Keratinocyte (primary cell): Measurements from ENCODE around the gene PTRH2. TPM values are rescaled to one million over a fixed set of nuclear protein-coding genes. Genes with fewer than 3 reads are reported as not detected.

Experiments used
- DNase-seq: peaks from one replicate; pipeline ENCODE4 v3.0.0-alpha.2; 2011; ENCODE audit warnings: low read depth, missing footprints, low spot score
- FAIRE-seq: peaks from 2 replicates; lab custom pipeline; 2011; peaks lifted over from hg19 to GRCh38; lab: Jason Lieb, UNC
- H2AFZ ChIP-seq: 2 replicates; pipeline ENCODE4 v1.6.0; 2012; ENCODE audit warnings: low read length, control low read depth, inconsistent platforms; ENCODE audit not compliant: control insufficient read depth
- H3K27ac ChIP-seq: 2 replicates; pipeline ENCODE4 v1.5.1; 2011; ENCODE audit warnings: low read length; ENCODE audit not compliant: control insufficient read depth, insufficient read depth
- H3K27me3 ChIP-seq: 3 replicates; pipeline ENCODE4 v1.6.0; 2011; ENCODE audit warnings: low read length; ENCODE audit not compliant: control insufficient read depth, insufficient read depth; ENCODE audit errors: extremely low read depth
- H3K36me3 ChIP-seq, 2 experiments: 2 replicates in 1 of 2; 3 replicates in 1 of 2; pipeline ENCODE4 v1.5.1; 2011; ENCODE audit warnings: low read length in 2 of 2, mild to moderate bottlenecking in 1 of 2; ENCODE audit not compliant: control insufficient read depth in 2 of 2, insufficient read depth in 2 of 2; ENCODE audit errors: extremely low read depth in 1 of 2
- H3K4me1 ChIP-seq: 3 replicates; pipeline ENCODE4 v1.5.1; 2011; ENCODE audit warnings: low read length; ENCODE audit not compliant: control insufficient read depth, insufficient read depth; ENCODE audit errors: extremely low read depth
- H3K4me2 ChIP-seq: 3 replicates; pipeline ENCODE4 v1.6.0; 2011; ENCODE audit warnings: low read depth, low read length; ENCODE audit not compliant: control insufficient read depth, insufficient read depth; ENCODE audit errors: extremely low read depth
- H3K4me3 ChIP-seq, 3 experiments: fragments of 200-600 bp in 1 of 3; sonication (generic) in 1 of 3; 2 replicates in 2 of 3; 3 replicates in 1 of 3; pipeline ENCODE4 v1.5.1; 2011 to 2016; ENCODE audit warnings: low read length in 3 of 3, mild to moderate bottlenecking in 3 of 3, control low read depth in 2 of 3, inconsistent platforms in 1 of 3, low read depth in 1 of 3, mixed read lengths in 1 of 3, mixed run types in 1 of 3, moderate library complexity in 1 of 3; ENCODE audit not compliant: control insufficient read depth in 2 of 3, insufficient read depth in 2 of 3; ENCODE audit errors: extremely low read depth in 1 of 3
- H3K79me2 ChIP-seq: 2 replicates; pipeline ENCODE4 v1.6.0; 2012; ENCODE audit warnings: low read length; ENCODE audit not compliant: control insufficient read depth, insufficient read depth
- H3K9ac ChIP-seq: 3 replicates; pipeline ENCODE4 v1.6.0; 2011; ENCODE audit warnings: low read length; ENCODE audit not compliant: control insufficient read depth, insufficient read depth; ENCODE audit errors: extremely low read depth
- H3K9me1 ChIP-seq: 3 replicates; pipeline ENCODE4 v1.6.0; 2011; ENCODE audit warnings: low read length; ENCODE audit not compliant: control insufficient read depth, insufficient read depth; ENCODE audit errors: extremely low read depth
- H3K9me3 ChIP-seq: 2 replicates; pipeline ENCODE4 v1.5.1; 2012; ENCODE audit warnings: low read depth, low read length; ENCODE audit not compliant: control insufficient read depth
- H4K20me1 ChIP-seq: 3 replicates; pipeline ENCODE4 v1.6.0; 2011; ENCODE audit warnings: low read length; ENCODE audit not compliant: control insufficient read depth, insufficient read depth; ENCODE audit errors: extremely low read depth
- CTCF ChIP-seq, 3 experiments: IDR thresholded peaks in 1 of 3; conservative IDR thresholded peaks in 1 of 3; optimal IDR thresholded peaks in 1 of 3; 2 replicates in 2 of 3; 3 replicates in 1 of 3; pipeline versions ENCODE3 to v1.5.1; 2011; ENCODE audit warnings: low read length in 3 of 3, mild to moderate bottlenecking in 3 of 3, moderate library complexity in 2 of 3, control low read depth in 1 of 3, inconsistent platforms in 1 of 3; ENCODE audit not compliant: insufficient read depth in 2 of 3; ENCODE audit errors: extremely low read depth in 1 of 3
- EZH2 ChIP-seq: IDR thresholded peaks from one replicate; pipeline ENCODE4 v1.6.1; 2012; ENCODE audit warnings: inconsistent platforms, mild to moderate bottlenecking, low read length, moderate library complexity
- dilution Hi-C: fragments of 300-500 bp; cut with MboI; formaldehyde crosslinking; loops from one replicate; pipeline ENCODE4 v1.7.0; 2020; ENCODE audit warnings: low sequenced_read_pairs; ENCODE audit not compliant: extremely low pct_ligation_motif_present
- polyA plus RNA-seq, 5 experiments: library from polyadenylated mRNA; depleted of rRNA in 3 of 5; stranded (reverse) in 3 of 5; stranded (forward) in 1 of 5; unstranded in 1 of 5; fragments of >200 nt; gene quantifications; 1 replicate in 1 of 5; 2 replicates in 3 of 5; 3 replicates in 1 of 5; pipeline versions ENCODE4 v1.2.1 to v1.2.3, GENCODE V29; 2011 to 2012; ENCODE audit warnings: missing spikeins in 2 of 5, low read depth in 1 of 5, low replicate concordance in 1 of 5

The PTRH2 gene
- polyA plus RNA-seq, 1 donor (not counting 4 experiments of a cell fraction or from before 2014, with no cell fraction given): 107 TPM

GRCh38 chr17:59730268-59730834 lies 23.1 kb upstream of the PTRH2 start:
- Histone ChIP-seq H3K9ac (no peak overlapping the region), H3K4me2 (no peak overlapping the region), H3K9me3 (no peaks in the 10 kb centered on the region), H2AFZ (no peak overlapping the region), H3K27me3 (no peaks in the 10 kb centered on the region), H3K36me3 (peaks cover 0 to 5% of the 10 kb centered on the region in 2 experiments), H3K79me2 (peaks cover 33% of the 10 kb centered on the region), H3K9me1 (no peaks in the 10 kb centered on the region), H4K20me1 (no peaks in the 10 kb centered on the region), H3K27ac (no peak overlapping the region), H3K4me1 (peaks cover 3% of the 10 kb centered on the region), H3K4me3 (no peak overlapping the region)
- DNase-seq (no peak), FAIRE-seq (no peak)
- TF ChIP-seq EZH2: no peak
- TF ChIP-seq CTCF (optimal IDR thresholded peaks at IDR 0.05 in 1 of 3, IDR thresholded peaks at IDR 0.05 in 1 of 3, conservative IDR thresholded peaks at IDR 0.05 in 1 of 3; ENCODE audit: extremely low read depth in 1 of 3, insufficient read depth in 2 of 3, low read length in 3 of 3): no peak
- dilution Hi-C loops: no loop called here

GRCh38 chr17:59727817-59728533 lies 20.7 kb upstream of the PTRH2 start:
- Histone ChIP-seq H3K4me3 (no peak overlapping the region), H3K27me3 (no peaks in the 10 kb centered on the region), H4K20me1 (no peaks in the 10 kb centered on the region), H3K27ac (no peak overlapping the region), H3K79me2 (peaks cover 49% of the 10 kb centered on the region), H3K9me3 (no peaks in the 10 kb centered on the region), H3K9me1 (no peaks in the 10 kb centered on the region), H3K4me1 (peaks cover 3% of the 10 kb centered on the region), H3K4me2 (no peak overlapping the region), H3K36me3 (peaks cover 0 to 4% of the 10 kb centered on the region in 2 experiments), H2AFZ (no peak overlapping the region), H3K9ac (no peak overlapping the region)
- no peak for DNase-seq
- dilution Hi-C loops: no loop called here
- TF ChIP-seq EZH2 (no peak), CTCF (optimal IDR thresholded peaks at IDR 0.05 in 1 of 3, IDR thresholded peaks at IDR 0.05 in 1 of 3, conservative IDR thresholded peaks at IDR 0.05 in 1 of 3; ENCODE audit: extremely low read depth in 1 of 3, insufficient read depth in 2 of 3, low read length in 3 of 3) (no peak)
- no peak for FAIRE-seq
